CD4-positive, alpha-beta T cell (primary cell): ENCODE results near the gene PRSS53. TPM values are rescaled to one million over a fixed set of nuclear protein-coding genes. Genes with fewer than 3 reads are reported as not detected.

ENCODE experiments used
- ATAC-seq: fragments of 200-7000 bp; cut with Tn5 transposase; one replicate; pipeline ENCODE4 v1.10.0; 2022; ENCODE audit warnings: mild to moderate bottlenecking; ENCODE audit not compliant: poor library complexity
- CTCF ChIA-PET: fragments of 350-600 bp; sonication (Branson Sonifier 250); formaldehyde crosslinking; loops from one replicate; lab custom pipeline; 2021; ENCODE audit warnings: antibody characterized with exemption, inconsistent platforms; lab: Charles Lee
- POLR2A ChIA-PET: fragments of 350-600 bp; sonication (Branson Sonifier 250); formaldehyde crosslinking; loops from one replicate; lab custom pipeline; 2021; ENCODE audit warnings: antibody characterized with exemption, inconsistent platforms; lab: Charles Lee
- DNase-seq, 14 experiments: peaks; one replicate each; pipeline ENCODE4 v3.0.0-alpha.2; 2013 to 2020; ENCODE audit warnings: mixed read lengths in 2 of 14
- H3K27ac ChIP-seq, 2 donors: one replicate each; pipeline versions ENCODE4 v1.5.1 to v1.7.0; 2013; ENCODE audit warnings: low read length in 2 of 2, low read depth in 1 of 2, mild to moderate bottlenecking in 1 of 2
- H3K27me3 ChIP-seq, 2 experiments: 1 replicate in 1 of 2; 2 replicates in 1 of 2; pipeline versions ENCODE4 v1.6.1 to v1.7.0; 2013; ENCODE audit warnings: low read length in 2 of 2, control low read depth in 1 of 2, mild to moderate bottlenecking in 1 of 2, moderate library complexity in 1 of 2; ENCODE audit not compliant: insufficient read depth in 2 of 2, control insufficient read depth in 1 of 2
- H3K36me3 ChIP-seq: one replicate; pipeline ENCODE4 v1.6.1; 2013; ENCODE audit warnings: low read length, control low read depth; ENCODE audit not compliant: insufficient read depth
- H3K4me1 ChIP-seq: one replicate; pipeline ENCODE4 v1.6.1; 2013; ENCODE audit warnings: low read length, control low read depth; ENCODE audit not compliant: insufficient read depth
- H3K4me3 ChIP-seq: one replicate; pipeline ENCODE4 v1.5.1; 2013; ENCODE audit warnings: mild to moderate bottlenecking, low read length, moderate library complexity
- H3K9me3 ChIP-seq, 2 experiments: 1 replicate in 1 of 2; 2 replicates in 1 of 2; pipeline versions ENCODE4 v1.6.1 to v1.7.0; 2013; ENCODE audit warnings: low read length in 2 of 2, mild to moderate bottlenecking in 2 of 2, control low read depth in 1 of 2, moderate library complexity in 1 of 2; ENCODE audit not compliant: control insufficient read depth in 1 of 2, insufficient read depth in 1 of 2
- H3K27ac Mint-ChIP-seq: one replicate; pipeline ENCODE4 v1.8.0; 2020; ENCODE audit warnings: mixed read lengths
- H3K27me3 Mint-ChIP-seq: one replicate; pipeline ENCODE4 v1.8.0; 2021; ENCODE audit warnings: mixed read lengths
- H3K36me3 Mint-ChIP-seq: one replicate; pipeline ENCODE4 v1.8.0; 2021; ENCODE audit warnings: low read depth, mixed read lengths
- H3K4me1 Mint-ChIP-seq: one replicate; pipeline ENCODE4 v1.8.0; 2021; ENCODE audit warnings: low read depth, mixed read lengths
- H3K4me3 Mint-ChIP-seq: one replicate; pipeline ENCODE4 v1.8.0; 2020; ENCODE audit warnings: mild to moderate bottlenecking, mixed read lengths
- H3K9me3 Mint-ChIP-seq: one replicate; pipeline ENCODE4 v1.8.0; 2020; ENCODE audit warnings: mixed read lengths
- intact Hi-C, 2 experiments: fragments of 100-400 bp; cut with DNase I in 1 of 2; cut with micrococcal nuclease in 1 of 2; formaldehyde crosslinking; loops; one replicate each; pipeline versions ENCODE4 v1.15.1 to v1.9.0; 2023 to 2025; cut with DNase I, micrococcal nuclease
- total RNA-seq, 174 experiments: library from RNA in 2 of 174; stranded (reverse) in 2 of 174; gene quantifications; one replicate each; pipeline ENCODE4 v1.2.3 and lab custom pipeline; 2021 to 2026
- TF ChIP-seq, protein P1 (sequence below): fragments of 200-600 bp; IDR thresholded peaks from one replicate; pipeline ENCODE4 v1.8.0; 2022; ENCODE audit warnings: antibody characterized with exemption, mild to moderate bottlenecking

Gene PRSS53
- total RNA-seq, 2 experiments from 2014 or later: 3.5 to 3.9 TPM

DNA sequence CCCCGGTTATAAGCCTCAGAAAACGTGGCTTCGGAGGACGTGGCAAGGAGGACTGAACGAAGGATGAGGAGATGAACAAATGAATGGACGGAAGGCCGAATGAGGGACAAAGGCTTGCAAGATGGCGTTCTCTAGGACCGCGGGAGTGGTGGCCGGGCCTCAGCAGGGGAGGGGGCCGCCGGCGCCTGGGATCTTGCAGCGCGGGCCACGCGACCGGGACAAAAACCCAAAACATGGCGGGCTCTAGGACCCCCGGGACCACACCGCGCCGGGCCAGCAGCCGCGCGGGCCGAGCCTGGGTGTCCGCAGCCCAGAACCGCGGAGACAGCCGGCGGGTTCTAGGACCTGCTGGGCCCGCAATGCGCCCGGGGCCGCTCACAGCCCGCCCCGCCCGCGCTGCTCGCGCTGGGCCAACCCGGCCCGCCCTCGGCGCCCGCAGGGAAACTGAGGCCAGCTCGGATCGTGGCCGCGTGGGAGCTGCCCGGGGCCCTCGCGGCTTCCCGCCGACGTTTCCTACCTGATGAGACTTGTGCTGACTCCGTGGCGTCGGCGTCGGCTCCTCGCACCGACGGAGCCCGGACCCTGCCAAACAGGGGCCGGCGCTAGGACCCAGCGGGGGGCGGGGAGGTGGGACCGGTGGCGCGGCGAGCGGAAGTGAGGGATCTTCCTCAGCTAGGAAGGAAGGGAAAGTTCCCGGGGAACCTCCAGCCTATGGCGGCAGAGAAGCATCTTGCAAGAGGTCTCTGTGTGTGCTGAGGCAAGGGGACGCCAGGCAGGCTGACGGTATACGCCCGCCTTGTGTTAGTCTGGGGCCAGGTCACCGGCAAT lies 15.4 kb downstream of the PRSS53 start:
- Histone ChIP-seq H3K27ac (peak overlapping the region; percentile 93 to 95), H3K4me3 (peak overlapping the region; percentile 96), H3K36me3 (peaks cover 22% of the 10 kb centered on the region), H3K27me3 (no peaks in the 10 kb centered on the region), H3K9me3 (no peaks in the 10 kb centered on the region), H3K4me1 (peaks cover 35% of the 10 kb centered on the region)
- ChIA-PET POLR2A (interaction anchor here (0.6 to 3.4 kb wide), 39 partner anchors 8 to 831 kb away, joined by 3 to 79 read pairs (median 5); partner anchors contain the start of genes ARMC5, FBRS, FBXL19 and FUS), CTCF (interaction anchor here (1.0 to 2.3 kb wide), 6 partner anchors 23 to 228 kb away, joined by 3 to 21 read pairs (median 6); partner anchors contain the start of genes HSD3B7, KAT8 and STX4)
- peak overlapping the region; percentile 98 for H3K4me3 Mint-ChIP-seq
- DNase-seq: peak; percentile 71 to 91 (median 81)
- H3K27ac Mint-ChIP-seq: peak overlapping the region; percentile 92
- no peaks in the 10 kb centered on the region for H3K27me3 Mint-ChIP-seq
- peaks cover 43% of the 10 kb centered on the region for H3K36me3 Mint-ChIP-seq
- peaks cover 41% of the 10 kb centered on the region for H3K4me1 Mint-ChIP-seq
- no peaks in the 10 kb centered on the region for H3K9me3 Mint-ChIP-seq
- ATAC-seq: peak; percentile 27
- TF ChIP-seq, protein P1, sequence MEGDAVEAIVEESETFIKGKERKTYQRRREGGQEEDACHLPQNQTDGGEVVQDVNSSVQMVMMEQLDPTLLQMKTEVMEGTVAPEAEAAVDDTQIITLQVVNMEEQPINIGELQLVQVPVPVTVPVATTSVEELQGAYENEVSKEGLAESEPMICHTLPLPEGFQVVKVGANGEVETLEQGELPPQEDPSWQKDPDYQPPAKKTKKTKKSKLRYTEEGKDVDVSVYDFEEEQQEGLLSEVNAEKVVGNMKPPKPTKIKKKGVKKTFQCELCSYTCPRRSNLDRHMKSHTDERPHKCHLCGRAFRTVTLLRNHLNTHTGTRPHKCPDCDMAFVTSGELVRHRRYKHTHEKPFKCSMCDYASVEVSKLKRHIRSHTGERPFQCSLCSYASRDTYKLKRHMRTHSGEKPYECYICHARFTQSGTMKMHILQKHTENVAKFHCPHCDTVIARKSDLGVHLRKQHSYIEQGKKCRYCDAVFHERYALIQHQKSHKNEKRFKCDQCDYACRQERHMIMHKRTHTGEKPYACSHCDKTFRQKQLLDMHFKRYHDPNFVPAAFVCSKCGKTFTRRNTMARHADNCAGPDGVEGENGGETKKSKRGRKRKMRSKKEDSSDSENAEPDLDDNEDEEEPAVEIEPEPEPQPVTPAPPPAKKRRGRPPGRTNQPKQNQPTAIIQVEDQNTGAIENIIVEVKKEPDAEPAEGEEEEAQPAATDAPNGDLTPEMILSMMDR: no peak
- intact Hi-C loops: loop anchor here (1.0 to 10.0 kb wide), 8 partner anchors 40 to 794 kb away; partner anchors contain the start of genes FBXL19 (in 2 of the 2), SETD1A (in 2 of the 2), FUS (in 1 of the 2) and STX4 (in 1 of the 2)

DNA sequence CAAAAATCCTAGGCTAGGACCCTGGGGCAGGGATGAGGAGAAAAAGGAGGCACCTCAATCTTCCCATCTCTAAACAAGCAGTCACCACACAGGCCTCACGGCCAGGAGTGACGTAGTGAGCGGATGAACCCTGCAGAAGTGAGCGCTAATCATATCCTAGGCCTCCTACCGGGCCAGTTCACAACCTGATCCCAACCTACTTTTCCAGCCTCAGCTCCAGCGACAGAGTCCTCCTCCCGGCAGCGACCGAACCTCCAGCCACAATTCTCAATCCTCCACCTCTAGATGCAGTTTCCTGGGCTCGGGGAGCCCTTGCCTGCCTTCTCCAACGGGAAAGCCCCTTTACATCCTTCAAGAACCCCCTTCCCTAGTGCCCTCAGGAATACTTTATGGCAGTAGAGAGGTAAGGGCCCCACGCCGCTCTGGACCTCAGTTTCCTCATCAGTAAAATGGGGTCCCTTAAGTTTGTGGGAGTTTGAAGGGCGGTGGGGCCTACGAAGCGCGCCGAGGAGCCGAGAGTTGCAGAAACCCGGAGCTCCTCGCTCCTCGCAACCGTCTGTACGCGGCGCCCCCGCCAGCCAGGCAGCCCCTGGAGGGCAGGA lies 16.1 kb downstream of the PRSS53 start:
- Histone ChIP-seq H3K4me1 (peaks cover 35% of the 10 kb centered on the region), H3K4me3 (peak overlapping the region; percentile 96), H3K9me3 (no peaks in the 10 kb centered on the region), H3K27ac (peak overlapping the region; percentile 49 to 95), H3K27me3 (no peaks in the 10 kb centered on the region), H3K36me3 (peaks cover 15% of the 10 kb centered on the region)
- no peak for ATAC-seq
- Mint-ChIP-seq H3K27ac (peak overlapping the region; percentile 92), H3K4me3 (peak overlapping the region; percentile 98), H3K36me3 (peaks cover 36% of the 10 kb centered on the region), H3K9me3 (no peaks in the 10 kb centered on the region), H3K4me1 (peaks cover 41% of the 10 kb centered on the region), H3K27me3 (no peaks in the 10 kb centered on the region)
- ChIA-PET POLR2A (interaction anchor here (0.8 to 3.4 kb wide), 8 partner anchors 21 to 797 kb away, joined by 3 to 79 read pairs (median 32); partner anchors contain the start of genes ARMC5, KAT8, SETD1A and STX4), CTCF (interaction anchor here (1.3 to 2.3 kb wide), 4 partner anchors 24 to 88 kb away, joined by 4 to 21 read pairs (median 8); partner anchors contain the start of gene HSD3B7)
- DNase-seq: peak in 5 of 14 experiments; percentile 17 to 57 (median 46)
- TF ChIP-seq, protein P1: no peak
- intact Hi-C loops: loop anchor here (1.0 to 10.0 kb wide), 8 partner anchors 39 to 795 kb away; partner anchors contain the start of genes FBXL19 (in 2 of the 2), SETD1A (in 2 of the 2), FUS (in 1 of the 2) and STX4 (in 1 of the 2)

DNA sequence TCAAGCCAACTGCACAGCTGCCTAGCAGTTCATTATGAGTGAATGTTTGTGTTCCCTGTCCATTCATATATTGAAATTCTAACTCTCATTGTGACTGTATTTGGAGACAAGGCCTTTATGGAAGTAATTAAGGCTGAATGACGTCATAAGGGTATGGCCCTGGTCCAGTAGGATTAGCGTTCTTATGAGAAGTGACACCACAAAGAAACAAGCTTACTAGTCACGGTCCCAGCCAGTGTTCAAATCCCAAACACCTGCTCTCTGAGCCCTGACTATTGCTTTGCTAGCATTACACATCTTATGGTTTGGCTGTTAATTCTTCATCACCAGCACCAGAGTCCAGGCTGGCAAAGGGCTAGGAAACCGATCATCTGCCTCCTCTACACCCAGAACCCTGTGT lies 16.9 kb downstream of the PRSS53 start:
- Mint-ChIP-seq H3K36me3 (peaks cover 31% of the 10 kb centered on the region), H3K27ac (peak overlapping the region; percentile 92), H3K4me3 (peak overlapping the region; percentile 98), H3K27me3 (no peaks in the 10 kb centered on the region), H3K4me1 (peaks cover 41% of the 10 kb centered on the region), H3K9me3 (no peaks in the 10 kb centered on the region)
- Histone ChIP-seq H3K27me3 (no peaks in the 10 kb centered on the region), H3K4me1 (peaks cover 34% of the 10 kb centered on the region), H3K9me3 (no peaks in the 10 kb centered on the region), H3K36me3 (peaks cover 7% of the 10 kb centered on the region), H3K4me3 (no peak overlapping the region), H3K27ac (peak overlapping the region in 1 of 2 donors; percentile 95)
- ChIA-PET POLR2A (interaction anchor here (3.4 kb wide), 1 partner anchor 70 kb away, joined by 64 read pairs; no protein-coding TSS in a partner anchor), CTCF (interaction anchor here (1.3 kb wide), 1 partner anchor 70 kb away, joined by 4 read pairs; no protein-coding TSS in a partner anchor)
- DNase-seq (no peak), ATAC-seq (no peak)
- TF ChIP-seq, protein P1: no peak
- intact Hi-C loops: loop anchor here (2.0 to 10.0 kb wide), 5 partner anchors 110 to 795 kb away; partner anchors contain the start of genes SETD1A (in 2 of the 2), FBXL19 (in 1 of the 2) and FUS (in 1 of the 2)
